ENCODE data around the gene IFI16. TPM values are rescaled to one million over a fixed set of nuclear protein-coding genes. Genes with fewer than 3 reads are reported as not detected.

IFI16 gene
- total RNA-seq (2022; extraction: Qiagen RNA extraction; ENCODE audit: low read depth) = 3.6 to 5.9 TPM (median 4.1 TPM) in 5 replicates

DNA sequence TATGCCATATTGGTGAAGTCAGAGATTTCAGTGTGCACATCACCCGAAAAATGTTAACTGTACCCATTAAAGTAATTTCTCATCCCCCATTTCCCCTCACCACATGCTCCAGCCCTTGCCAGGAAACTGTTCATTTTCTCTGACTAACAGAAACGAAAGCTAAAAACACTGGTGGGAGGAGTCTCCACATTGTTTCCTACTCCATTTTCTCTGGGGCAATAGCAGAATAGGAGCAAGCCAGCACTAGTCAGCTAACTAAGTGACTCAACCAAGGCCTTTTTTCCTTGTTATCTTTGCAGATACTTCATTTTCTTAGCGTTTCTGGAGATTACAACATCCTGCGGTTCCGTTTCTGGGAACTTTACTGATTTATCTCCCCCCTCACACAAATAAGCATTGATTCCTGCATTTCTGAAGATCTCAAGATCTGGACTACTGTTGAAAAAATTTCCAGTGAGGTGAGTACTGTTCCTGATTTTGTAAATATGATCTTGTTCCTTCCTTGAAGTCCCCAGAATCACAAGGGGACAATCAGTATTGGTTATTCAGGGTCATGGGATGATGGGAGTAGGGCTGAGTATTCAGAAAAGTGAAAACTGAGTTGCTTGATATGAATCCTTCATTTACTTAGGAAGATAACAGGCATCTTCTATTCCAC, at the start of gene IFI16:
IFI16 (plus strand) TSS at position 204 of the 658 bp plus-strand sequence. CDS start 4,774 bp downstream, outside the sequence.

DNA sequence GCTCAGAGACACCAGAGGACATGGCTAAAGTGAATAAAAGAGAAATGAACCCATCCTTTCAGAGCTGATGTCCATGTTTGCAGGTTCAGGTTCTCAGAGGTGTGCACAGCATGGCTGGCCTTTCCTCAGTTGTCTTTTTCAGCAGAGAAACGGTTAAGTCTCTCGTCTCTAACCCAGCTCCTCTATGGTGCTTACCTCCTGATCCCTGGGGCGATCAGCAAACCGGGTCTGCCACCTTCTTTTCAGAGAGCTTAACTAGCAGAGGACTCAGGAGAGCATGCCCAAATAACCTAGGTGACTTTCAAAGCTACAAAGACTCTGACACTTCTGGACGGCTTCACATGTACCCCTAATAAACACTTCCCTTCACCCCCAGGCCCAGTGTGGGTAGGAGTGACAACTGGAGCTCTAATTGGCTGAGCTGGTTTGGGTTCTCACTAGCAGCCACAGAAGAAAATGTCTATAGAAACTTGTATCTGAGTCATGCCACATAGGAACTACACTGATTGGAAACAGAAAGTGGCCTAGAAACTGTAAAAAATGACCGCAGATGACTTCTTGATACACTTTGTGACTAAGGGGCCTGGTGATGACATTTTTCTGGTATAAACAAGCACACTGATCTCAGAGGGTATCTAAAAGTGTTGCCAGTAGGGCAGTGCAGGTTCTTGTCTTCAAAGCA, 66.9 kb downstream of the IFI16 start, which contains the start of gene AIM2:
AIM2 (minus strand) TSS at position 329 of the 682 bp plus-strand sequence. CDS start 3,267 bp downstream, outside the sequence.

Other genes starting within 250 kb of the IFI16 start
- gene OR6N1, start 237.7 kb upstream of the IFI16 start, total RNA-seq (2022; extraction: Qiagen RNA extraction; ENCODE audit: low read depth) = not detected in 5 replicates
- gene OR6N2, start 228.7 kb upstream of the IFI16 start, total RNA-seq (2022; extraction: Qiagen RNA extraction; ENCODE audit: low read depth) = not detected in 5 replicates
- gene MNDA, start 178.6 kb upstream of the IFI16 start, total RNA-seq (2022; extraction: Qiagen RNA extraction; ENCODE audit: low read depth) = not detected in 5 replicates
- not detected in 5 replicates for gene PYHIN1, start 78.4 kb upstream of the IFI16 start, total RNA-seq (2022; extraction: Qiagen RNA extraction; ENCODE audit: low read depth)
- not detected in 5 replicates for gene AIM2, start 66.9 kb downstream of the IFI16 start, total RNA-seq (2022; extraction: Qiagen RNA extraction; ENCODE audit: low read depth)
- 0.09 to 0.19 TPM (median 0.12 TPM) in 4 of 5 replicates, not detected in the other for gene CADM3, start 161.7 kb downstream of the IFI16 start, total RNA-seq (2022; extraction: Qiagen RNA extraction; ENCODE audit: low read depth)
- not detected in 5 replicates for gene ACKR1, start 195.0 kb downstream of the IFI16 start, total RNA-seq (2022; extraction: Qiagen RNA extraction; ENCODE audit: low read depth)

All from A549 treated with CpdA at 1 μM for 4 hours (cell line).